ENCODE data around the gene BLACAT1. TPM values are rescaled to one million over a fixed set of nuclear protein-coding genes. Genes with fewer than 3 reads are reported as not detected.

The BLACAT1 gene
- total RNA-seq, 1 experiment from 2014 or later: 9.8 TPM

- H3K9me3 Mint-ChIP-seq: no peaks in the 10 kb centered on the region
- TF ChIP-seq CTCF (IDR thresholded peaks at IDR 0.05) (peak; percentile 98), JAZF1 (CRISPR knock-in tag; IDR thresholded peaks at IDR 0.05) (no peak), IRF2 (CRISPR knock-in tag; IDR thresholded peaks at IDR 0.05; ENCODE audit: borderline replicate concordance, low read depth) (no peak), GTF2I (CRISPR knock-in tag; conservative IDR thresholded peaks at IDR 0.05) (peak; percentile 62), ZNF219 (CRISPR knock-in tag; IDR thresholded peaks at IDR 0.05; ENCODE audit: borderline replicate concordance) (no peak), FOXK1 (CRISPR knock-in tag; IDR thresholded peaks at IDR 0.05) (peak; percentile 53; the same call in 1 of the 2 replicates), HMGXB4 (CRISPR knock-in tag; IDR thresholded peaks at IDR 0.05) (0 out of 2 replicates have a peak, but pooled peaks have one; percentile 42), SP1 (CRISPR knock-in tag; conservative IDR thresholded peaks at IDR 0.05) (no peak; the same call in 1 of the 2 replicates), ETV6 (CRISPR knock-in tag; IDR thresholded peaks at IDR 0.05) (no peak), NFATC4 (CRISPR knock-in tag; IDR thresholded peaks at IDR 0.05) (no peak), ZNF671 (CRISPR knock-in tag; IDR thresholded peaks at IDR 0.05) (no peak), ZNF423 (CRISPR knock-in tag; IDR thresholded peaks at IDR 0.05) (peak; percentile 99), GABPB1 (CRISPR knock-in tag; IDR thresholded peaks at IDR 0.05) (peak; percentile 42; the same call in 1 of the 2 replicates), TCF7 (CRISPR knock-in tag; IDR thresholded peaks at IDR 0.05; ENCODE audit: low read depth) (no peak), ZNF512 (CRISPR knock-in tag; IDR thresholded peaks at IDR 0.05; ENCODE audit: borderline replicate concordance) (peak; percentile 86; the same call in 1 of the 2 replicates), ZNF263 (CRISPR knock-in tag; IDR thresholded peaks at IDR 0.05; ENCODE audit: low read depth) (peak; percentile 47; the same call in 1 of the 2 replicates)
- CTCF ChIA-PET: interaction anchor here (0.5 to 24.0 kb wide), 69 partner anchors 9 to 1952 kb away, joined by 3 to 613 read pairs (median 8); partner anchors contain the start of genes BLACAT1, CDK18, KLHDC8A and LEMD1
- H3K4me3 Mint-ChIP-seq: no peak overlapping the region
- DNase-seq (ENCODE audit: low spot score): peak; percentile 81
- H3K27ac Mint-ChIP-seq: no peak overlapping the region
- H3K27me3 Mint-ChIP-seq (ENCODE audit: low read depth): peaks cover 30% of the 10 kb centered on the region
- POLR2A ChIA-PET: interaction anchor here (0.7 to 1.7 kb wide), 11 partner anchors 19 to 257 kb away, joined by 3 to 13 read pairs (median 4); partner anchors contain the start of genes BLACAT1, CDK18, KLHDC8A and TMCC2
- peak; percentile 75 for ATAC-seq
- peaks cover 36% of the 10 kb centered on the region for H3K4me1 Mint-ChIP-seq
- H3K36me3 Mint-ChIP-seq: no peaks in the 10 kb centered on the region
These were observed 29.4 kb upstream of the BLACAT1 start for GRCh38 chr1:205484985-205485967.

GRCh38 chr1:205483372-205483771 lies 27.5 kb upstream of the BLACAT1 start:
- ChIA-PET POLR2A (no interaction called here), CTCF (interaction anchor here (0.7 to 24.0 kb wide), 7 partner anchors 11 to 86 kb away, joined by 3 to 613 read pairs (median 23); no protein-coding TSS in a partner anchor)
- Mint-ChIP-seq H3K4me3 (no peak overlapping the region), H3K36me3 (no peaks in the 10 kb centered on the region), H3K4me1 (peaks cover 40% of the 10 kb centered on the region), H3K27ac (no peak overlapping the region), H3K27me3 (ENCODE audit: low read depth) (peaks cover 33% of the 10 kb centered on the region), H3K9me3 (no peaks in the 10 kb centered on the region)
- DNase-seq (ENCODE audit: low spot score): no peak
- ATAC-seq: no peak
- TF ChIP-seq NFATC4 (CRISPR knock-in tag; IDR thresholded peaks at IDR 0.05): no peak
- TF ChIP-seq E2F1 (CRISPR knock-in tag; IDR thresholded peaks at IDR 0.05): no peak
- no peak for TF ChIP-seq E2F5 (CRISPR knock-in tag; IDR thresholded peaks at IDR 0.05)
- TF ChIP-seq ZSCAN18 (CRISPR knock-in tag; IDR thresholded peaks at IDR 0.05): no peak
- TF ChIP-seq ZNF512 (CRISPR knock-in tag; IDR thresholded peaks at IDR 0.05; ENCODE audit: borderline replicate concordance): no peak
- no peak for TF ChIP-seq ATF3 (CRISPR knock-in tag; conservative IDR thresholded peaks at IDR 0.05)

All from WTC11 (cell line).